Activated T-helper 1 cell treated with anti-CD3 and anti-CD28 coated beads, Interleukin-12 subunit alpha, Interleukin-12 subunit beta, Interleukin-2, Interleukin-4 antibody, amounts not matched to agents 30 ng/mL and 10 ng/mL and 1 ng/mL, durations not matched to agents 14 hours and 24 hours and 36 hours (primary cell): ENCODE results near the gene ITGB4. TPM values are rescaled to one million over a fixed set of nuclear protein-coding genes. Genes with fewer than 3 reads are reported as not detected.
A peak's percentile ranks its signal among the peaks of the same experiment; 100 is the strongest.
"Not testable (repeated sequence)": the region's sequence is repeated elsewhere in the genome, so short reads cannot be mapped to it uniquely, and the experiment has no call there.

ENCODE experiments used
- DNase-seq: peaks from one replicate; pipeline ENCODE4 v3.0.0; 2021; ENCODE audit warnings: low spot score
- H3K27ac Mint-ChIP-seq: one replicate; pipeline ENCODE4 v1.8.0; 2021; ENCODE audit warnings: mild to moderate bottlenecking, mixed read lengths
- H3K27me3 Mint-ChIP-seq: one replicate; pipeline ENCODE4 v1.8.0; 2022; ENCODE audit warnings: mild to moderate bottlenecking, moderate library complexity, mixed read lengths; ENCODE audit not compliant: insufficient read depth
- H3K36me3 Mint-ChIP-seq: one replicate; pipeline ENCODE4 v1.8.0; 2021; ENCODE audit warnings: low read depth, mixed read lengths
- H3K4me1 Mint-ChIP-seq: one replicate; pipeline ENCODE4 v1.8.0; 2021; ENCODE audit warnings: low read depth, mixed read lengths
- H3K4me3 Mint-ChIP-seq: one replicate; pipeline ENCODE4 v1.8.0; 2021; ENCODE audit warnings: mild to moderate bottlenecking, moderate library complexity, mixed read lengths
- H3K9me3 Mint-ChIP-seq: one replicate; pipeline ENCODE4 v1.8.0; 2021; ENCODE audit warnings: mixed read lengths
- intact Hi-C: fragments of 100-400 bp; cut with micrococcal nuclease; formaldehyde crosslinking; loops from one replicate; pipeline ENCODE4 v1.15.1; 2024
- total RNA-seq: library from RNA; stranded (reverse); gene quantifications from 2 replicates; pipeline ENCODE4 v1.2.3, GENCODE V29; 2022

ITGB4 gene
- total RNA-seq, 1 donor from 2014 or later: 1.4 TPM

DNA sequence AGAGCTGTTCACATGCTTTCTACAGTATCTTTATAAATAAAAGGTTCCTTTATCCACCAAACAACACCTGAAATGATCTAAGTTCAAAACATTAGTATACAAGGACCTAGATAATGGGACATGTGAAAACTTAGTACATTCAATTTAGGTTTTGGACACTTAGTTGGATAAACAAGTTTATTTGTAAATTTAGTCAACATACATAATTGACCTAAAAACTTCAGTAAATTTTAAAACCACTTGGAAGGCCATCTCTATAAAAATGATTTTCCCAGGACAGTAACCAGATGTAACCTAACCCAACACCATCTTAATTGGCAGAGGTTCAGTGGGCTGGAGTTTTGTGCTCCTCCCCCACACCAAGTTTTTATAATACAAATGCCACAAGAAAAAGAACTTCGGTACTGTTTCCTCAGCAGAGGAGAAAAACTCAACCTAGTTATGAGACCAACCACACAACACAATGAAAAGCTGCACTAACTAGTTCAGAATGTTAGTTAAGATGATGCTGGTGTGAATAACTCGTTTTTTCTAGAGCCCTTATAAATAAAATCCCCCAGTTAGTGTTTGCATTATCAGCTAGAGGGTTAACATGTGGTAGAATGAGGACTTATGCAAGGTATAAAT is 56.1 kb downstream of the ITGB4 start:
- H3K4me3 Mint-ChIP-seq: peak overlapping the region; percentile 98
- peaks cover 2% of the 10 kb centered on the region for H3K27me3 Mint-ChIP-seq
- intact Hi-C loops: loop anchor here (2.0 to 5.0 kb wide), 3 partner anchors 67 to 950 kb away; partner anchors contain the start of genes JMJD6, METTL23, TRIM65 and UNC13D
- H3K27ac Mint-ChIP-seq: peak overlapping the region; percentile 47
- peaks cover 34% of the 10 kb centered on the region for H3K4me1 Mint-ChIP-seq
- H3K9me3 Mint-ChIP-seq: no peaks in the 10 kb centered on the region
- peaks cover 42% of the 10 kb centered on the region for H3K36me3 Mint-ChIP-seq
- no peak for DNase-seq

DNA sequence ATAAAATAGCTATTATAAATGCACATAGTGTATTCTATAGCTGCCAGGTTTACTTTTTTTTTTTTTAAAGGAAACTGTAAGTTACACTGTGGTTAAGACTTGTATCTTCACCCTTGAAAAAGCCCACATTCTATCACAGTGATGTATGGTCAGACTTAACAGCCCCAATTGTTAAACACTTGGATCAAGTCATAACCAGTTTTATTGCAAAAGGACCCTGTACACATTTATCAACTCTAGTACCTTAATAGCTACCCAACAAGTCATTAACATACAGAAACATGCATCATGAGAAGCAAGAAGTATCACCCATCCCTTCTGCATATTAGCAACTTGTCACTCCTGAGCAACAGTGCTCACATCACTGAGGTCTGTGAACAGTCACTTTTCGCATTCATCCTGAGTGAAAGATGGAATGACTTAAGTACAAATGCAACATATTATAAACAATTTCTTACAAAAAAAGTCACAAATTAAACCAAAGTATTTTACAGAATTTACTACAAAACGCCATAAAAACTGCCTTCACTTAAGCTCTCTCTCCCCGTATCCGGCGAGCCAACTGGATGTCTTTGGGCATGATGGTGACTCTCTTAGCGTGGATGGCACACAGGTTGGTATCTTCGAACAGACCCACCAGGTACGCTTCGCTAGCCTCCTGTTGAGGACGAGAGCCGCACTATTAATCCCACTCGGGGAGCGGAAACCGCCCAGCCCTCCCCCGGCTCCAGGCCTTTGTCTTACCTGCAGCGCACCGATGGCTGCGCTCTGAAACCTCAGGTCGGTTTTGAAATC is 57.0 kb downstream of the ITGB4 start:
- intact Hi-C loops: loop anchor here (2.0 to 5.0 kb wide), 4 partner anchors 13 to 949 kb away; partner anchors contain the start of genes GALK1, JMJD6, METTL23 and TRIM65
- H3K36me3 Mint-ChIP-seq: peaks cover 42% of the 10 kb centered on the region
- not testable (repeated sequence) for H3K9me3 Mint-ChIP-seq

DNA sequence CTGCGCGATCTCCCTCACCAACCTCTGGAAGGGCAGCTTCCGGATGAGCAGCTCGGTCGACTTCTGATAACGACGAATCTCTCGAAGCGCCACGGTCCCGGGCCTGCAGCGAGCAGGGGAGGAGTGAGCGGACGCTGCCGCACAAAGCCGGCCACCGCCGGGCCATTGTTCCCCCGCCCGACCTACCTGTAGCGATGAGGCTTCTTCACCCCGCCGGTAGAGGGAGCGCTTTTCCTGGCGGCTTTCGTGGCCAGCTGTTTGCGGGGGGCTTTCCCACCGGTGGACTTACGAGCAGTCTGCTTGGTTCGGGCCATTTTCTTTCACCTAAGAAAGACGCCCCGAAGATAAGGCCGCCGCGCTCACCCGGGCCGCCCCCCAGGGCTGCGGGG is 57.6 kb downstream of the ITGB4 start:
- Mint-ChIP-seq H3K36me3 (peaks cover 42% of the 10 kb centered on the region), H3K9me3 (no peaks in the 10 kb centered on the region), H3K4me3 (peak overlapping the region; percentile 98), H3K27me3 (peaks cover 2% of the 10 kb centered on the region), H3K27ac (peak overlapping the region; percentile 92), H3K4me1 (peaks cover 48% of the 10 kb centered on the region)
- intact Hi-C loops: loop anchor here (1.0 to 5.0 kb wide), 6 partner anchors 14 to 948 kb away; partner anchors contain the start of genes GALK1, JMJD6, METTL23 and RECQL5
- peak; percentile 74 for DNase-seq

More for the DNA sequence above, 57.0 kb downstream of the ITGB4 start:
- H3K4me1 Mint-ChIP-seq: peaks cover 43% of the 10 kb centered on the region
- peak overlapping the region; percentile 92 for H3K27ac Mint-ChIP-seq
- peak overlapping the region; percentile 98 for H3K4me3 Mint-ChIP-seq
- not testable (repeated sequence) for DNase-seq, H3K27me3 Mint-ChIP-seq

DNA sequence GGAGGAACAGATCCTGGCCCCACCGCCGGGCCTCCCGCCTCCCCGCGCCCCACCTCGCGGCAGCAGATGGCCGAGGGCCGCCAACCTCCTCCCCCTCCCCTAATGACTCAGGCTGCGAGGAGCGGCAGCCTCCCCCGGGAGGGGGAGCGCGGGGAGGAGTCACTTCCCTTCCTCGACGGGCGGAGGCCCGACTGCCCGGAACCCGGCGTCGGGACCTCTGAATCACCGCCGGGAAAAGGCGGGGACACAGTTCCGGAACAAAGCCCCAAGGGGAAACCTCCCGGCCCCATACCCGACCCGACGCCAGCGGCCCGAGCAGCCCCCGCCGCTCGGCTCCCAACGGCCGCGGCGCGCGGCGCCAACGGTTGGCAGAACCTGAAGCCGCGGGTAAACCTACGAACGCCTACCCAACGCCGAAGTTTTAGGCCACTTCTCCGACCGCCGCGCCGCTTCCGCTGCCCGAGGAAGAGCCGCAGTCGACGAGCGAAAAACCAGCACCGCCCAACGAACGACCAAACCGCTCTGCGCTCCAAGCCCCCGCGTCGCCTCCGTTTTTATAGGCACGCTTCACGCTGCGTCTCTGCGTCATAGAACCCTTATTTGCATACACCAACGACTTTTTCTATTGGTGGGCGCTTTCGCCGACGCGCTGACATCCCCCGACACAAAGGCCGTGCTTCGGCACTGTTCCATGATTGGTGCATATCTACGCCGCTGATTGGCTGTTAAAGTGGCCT is 58.2 kb downstream of the ITGB4 start:
- H3K27me3 Mint-ChIP-seq: peaks cover 2% of the 10 kb centered on the region
- peaks cover 52% of the 10 kb centered on the region for H3K4me1 Mint-ChIP-seq
- H3K9me3 Mint-ChIP-seq: no peaks in the 10 kb centered on the region
- H3K36me3 Mint-ChIP-seq: peaks cover 41% of the 10 kb centered on the region
- intact Hi-C loops: loop anchor here (1.0 to 5.0 kb wide), 6 partner anchors 15 to 948 kb away; partner anchors contain the start of genes GALK1, JMJD6, METTL23 and RECQL5
- H3K27ac Mint-ChIP-seq: peak overlapping the region; percentile 99
- DNase-seq: peak; percentile 94
- peak overlapping the region; percentile 98 for H3K4me3 Mint-ChIP-seq

DNA sequence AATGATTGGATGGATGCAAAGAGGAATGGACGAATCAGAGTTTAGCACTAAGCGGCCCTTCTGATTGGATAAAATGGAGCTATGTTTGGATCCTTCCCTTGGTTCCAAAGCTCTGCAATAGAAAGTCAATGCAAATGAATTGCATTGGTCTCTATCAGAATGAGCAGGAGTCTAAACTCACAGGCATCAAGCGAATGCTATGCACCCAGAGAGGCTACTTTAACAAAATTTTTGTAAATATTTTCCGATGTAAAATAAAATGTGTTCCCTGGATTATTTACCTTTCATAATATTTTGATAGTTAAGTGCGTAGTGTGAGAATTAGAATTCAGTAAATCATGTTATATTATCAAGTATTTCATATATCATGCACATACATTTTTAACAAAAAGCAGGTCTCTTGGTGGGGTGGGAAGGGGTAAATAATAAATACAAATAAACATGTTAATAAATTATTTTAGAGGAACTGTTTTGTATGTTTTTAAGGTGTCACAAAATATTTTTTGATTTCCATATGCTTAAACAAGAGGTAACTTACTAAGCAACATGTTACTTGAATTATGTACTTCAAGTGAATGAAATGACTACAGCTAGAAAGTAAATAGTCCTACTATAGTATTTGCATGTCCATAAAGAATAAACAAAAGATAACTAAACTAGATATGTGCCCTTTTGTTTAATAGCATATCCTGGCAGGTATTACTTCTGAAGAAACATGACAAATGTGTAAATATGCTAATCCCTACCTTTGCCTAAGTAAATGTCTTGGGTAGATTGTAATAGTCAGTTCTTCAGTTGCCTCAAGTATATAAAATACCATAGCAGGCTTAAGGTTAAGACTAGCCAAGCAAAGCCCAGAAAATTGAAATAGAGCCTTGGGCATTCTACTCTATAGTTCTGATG is 59.0 kb downstream of the ITGB4 start:
- H3K36me3 Mint-ChIP-seq: peaks cover 39% of the 10 kb centered on the region
- peaks cover 2% of the 10 kb centered on the region for H3K27me3 Mint-ChIP-seq
- no peaks in the 10 kb centered on the region for H3K9me3 Mint-ChIP-seq
- intact Hi-C loops: loop anchor here (1.0 to 10.0 kb wide), 9 partner anchors 15 to 957 kb away; partner anchors contain the start of genes ACOX1, GALK1, JMJD6 and METTL23
- peak overlapping the region; percentile 98 for H3K4me3 Mint-ChIP-seq
- H3K4me1 Mint-ChIP-seq: peaks cover 55% of the 10 kb centered on the region
- H3K27ac Mint-ChIP-seq: peak overlapping the region; percentile 99
- DNase-seq: no peak

DNA sequence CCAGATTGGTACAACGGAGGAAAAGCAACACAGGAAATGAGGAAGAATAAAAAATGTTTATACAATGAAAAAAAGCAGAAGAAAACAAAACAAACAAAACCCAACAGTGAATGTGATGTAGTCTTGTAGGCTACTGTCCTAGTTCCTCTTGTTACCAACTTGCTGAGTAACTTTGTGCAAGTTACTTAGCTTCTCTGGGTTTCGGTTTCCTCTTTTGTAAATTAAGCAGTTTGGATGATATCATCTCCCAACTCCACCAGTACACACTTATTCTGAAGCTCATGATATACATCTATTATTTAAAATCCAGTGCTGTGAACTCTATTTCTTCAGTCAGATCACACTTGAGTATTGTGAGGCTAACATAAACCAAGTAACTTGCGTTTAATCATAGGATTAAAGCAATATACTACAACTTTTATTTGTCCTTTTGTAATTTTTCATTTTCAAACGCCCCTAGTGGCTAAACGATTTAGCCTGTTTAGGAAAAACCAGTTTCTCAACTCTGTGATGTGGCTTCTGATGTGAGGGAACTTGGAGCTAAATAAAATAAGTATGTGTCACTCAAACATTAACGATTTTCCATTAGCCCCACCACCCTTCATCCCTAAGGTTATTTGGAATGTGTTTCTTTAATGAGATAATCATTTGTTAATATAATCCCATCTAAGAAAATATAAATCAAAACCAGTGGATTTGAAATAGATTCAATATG is 62.0 kb downstream of the ITGB4 start:
- Mint-ChIP-seq H3K36me3 (peaks cover 14% of the 10 kb centered on the region), H3K27me3 (peaks cover 2% of the 10 kb centered on the region), H3K27ac (peak overlapping the region; percentile 99), H3K9me3 (no peaks in the 10 kb centered on the region), H3K4me1 (peaks cover 52% of the 10 kb centered on the region), H3K4me3 (peak overlapping the region; percentile 92)
- intact Hi-C loops: loop anchor here (5.0 to 10.0 kb wide), 2 partner anchors 412 to 954 kb away; partner anchors contain the start of genes MFSD11 and SRSF2
- DNase-seq: no peak

DNA sequence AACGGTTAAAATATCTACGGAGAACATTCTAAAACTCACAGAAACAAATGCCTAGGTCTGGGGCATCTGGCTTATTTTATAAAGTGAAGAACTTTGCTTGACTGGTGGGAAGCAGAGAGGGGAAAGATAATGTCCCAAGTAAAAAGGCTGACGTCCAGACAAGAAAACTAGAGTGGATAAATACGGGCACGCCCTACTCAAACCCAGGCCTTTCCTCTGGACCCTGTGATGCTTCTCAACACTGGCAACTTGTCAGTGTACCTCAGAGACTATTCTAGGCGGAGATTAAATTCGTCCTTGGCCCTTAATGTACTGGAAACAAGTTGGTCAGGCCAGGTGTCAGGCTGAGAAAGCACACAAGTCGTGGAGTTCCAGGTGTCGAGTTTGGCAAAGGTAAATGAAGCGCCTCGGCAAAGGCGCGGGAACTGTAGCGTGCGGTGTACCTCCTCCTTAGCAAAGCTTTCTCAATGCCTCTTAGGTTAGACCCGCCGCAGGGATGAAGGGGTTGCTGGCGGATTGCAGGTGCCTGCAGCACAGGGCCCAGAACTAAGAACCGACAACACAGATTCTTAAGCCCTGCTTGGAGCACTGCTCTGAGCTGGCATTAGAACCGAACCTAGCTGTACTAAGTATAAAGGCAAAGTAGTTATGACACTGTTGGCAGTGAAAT is 62.7 kb downstream of the ITGB4 start:
- peaks cover 47% of the 10 kb centered on the region for H3K4me1 Mint-ChIP-seq
- peak overlapping the region; percentile 99 for H3K27ac Mint-ChIP-seq
- peaks cover 2% of the 10 kb centered on the region for H3K27me3 Mint-ChIP-seq
- H3K36me3 Mint-ChIP-seq: peaks cover 7% of the 10 kb centered on the region
- peak overlapping the region; percentile 92 for H3K4me3 Mint-ChIP-seq
- DNase-seq: no peak
- H3K9me3 Mint-ChIP-seq: no peaks in the 10 kb centered on the region
- intact Hi-C loops: loop anchor here (1.0 to 10.0 kb wide), 6 partner anchors 71 to 953 kb away; partner anchors contain the start of genes ACOX1, MFSD11, SLC25A19 and SRSF2

DNA sequence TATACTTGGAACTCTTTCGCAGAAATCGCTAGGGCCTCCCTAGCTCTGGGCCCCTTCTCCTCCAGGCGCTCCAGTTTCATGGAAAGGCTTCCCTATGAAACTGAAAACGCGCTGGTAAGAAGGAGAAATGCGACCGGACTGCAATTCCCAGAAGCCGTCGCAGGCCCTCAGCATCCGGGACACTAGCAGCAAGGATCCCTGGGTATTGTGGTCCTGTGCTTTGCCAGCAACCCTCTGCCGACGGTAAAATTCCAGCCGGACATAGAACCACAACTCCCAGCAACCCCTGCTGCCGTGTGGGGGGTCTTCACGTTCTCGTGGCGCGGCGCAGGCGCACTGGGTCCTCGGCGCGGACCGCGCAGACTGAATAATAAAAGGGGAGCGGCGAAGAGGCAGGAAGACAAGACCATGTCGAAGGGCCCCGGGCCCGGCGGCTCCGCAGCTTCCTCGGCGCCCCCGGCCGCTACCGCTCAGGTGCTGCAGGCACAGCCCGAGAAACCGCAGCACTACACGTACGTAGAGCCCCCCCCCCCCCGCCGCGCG is 63.3 kb downstream of the ITGB4 start, which contains the start of gene UNK:
Gene UNK (plus strand): TSS at position 334 of the 543 bp plus-strand sequence. CDS start 75 bp downstream, at position 409.
- Mint-ChIP-seq H3K27me3 (peaks cover 2% of the 10 kb centered on the region), H3K4me1 (peaks cover 47% of the 10 kb centered on the region), H3K36me3 (peaks cover 7% of the 10 kb centered on the region), H3K4me3 (peak within 1 kb of the TSS; percentile 92), H3K9me3 (no peaks in the 10 kb centered on the region), H3K27ac (peak within 1 kb of the TSS; percentile 99)
- intact Hi-C loops: loop anchor here (1.0 to 10.0 kb wide), 7 partner anchors 43 to 953 kb away; partner anchors contain the start of genes ACOX1, MFSD11, SLC25A19 and SRSF2
- DNase-seq: peak; percentile 94

DNA sequence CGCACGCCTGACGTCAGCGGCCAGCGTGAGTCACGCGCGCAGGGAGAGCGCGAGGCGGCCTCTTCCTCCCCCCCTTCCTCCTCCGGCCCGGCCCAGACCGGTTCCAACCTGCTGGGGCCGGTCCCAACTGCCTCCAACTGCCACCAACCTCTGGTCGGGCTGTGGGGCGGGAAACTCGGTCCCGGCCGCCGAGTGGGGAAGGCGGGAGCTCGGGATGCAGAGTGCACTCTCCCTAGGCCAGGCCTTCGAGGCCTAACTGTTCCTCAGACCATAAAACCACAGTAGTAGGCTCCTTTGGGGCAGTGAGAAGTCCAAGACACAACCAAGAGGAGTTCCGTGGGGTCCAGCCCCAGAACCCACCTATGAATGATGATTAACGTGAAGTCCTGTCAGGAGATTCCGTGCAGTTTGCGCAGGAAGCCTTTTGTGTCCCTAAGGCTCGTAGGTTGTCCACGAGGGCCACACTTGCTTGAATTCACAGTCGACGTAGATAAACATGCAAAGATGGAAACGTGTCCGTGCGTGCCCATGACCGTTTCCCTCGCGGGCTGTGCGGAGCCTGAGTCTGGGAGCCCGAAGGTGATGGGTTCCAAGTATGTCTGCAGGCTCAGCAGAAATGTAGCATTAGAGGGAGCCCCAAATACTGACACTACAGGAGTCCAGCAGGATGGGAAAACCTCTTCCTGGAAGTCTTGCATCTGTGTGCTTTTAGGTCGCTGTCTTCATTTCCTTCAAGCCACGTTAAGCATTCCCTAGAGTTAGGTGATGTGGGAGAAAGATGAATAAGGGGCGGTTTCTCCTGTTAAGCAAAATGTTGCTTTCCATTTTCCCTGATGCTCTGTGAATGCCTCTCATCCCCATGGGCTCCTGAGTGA is 64.0 kb downstream of the ITGB4 start:
- H3K27ac Mint-ChIP-seq: peak overlapping the region; percentile 99
- intact Hi-C loops: loop anchor here (5.0 to 10.0 kb wide), 2 partner anchors 42 to 410 kb away; no protein-coding TSS in a partner anchor
- peaks cover 7% of the 10 kb centered on the region for H3K36me3 Mint-ChIP-seq
- DNase-seq: peak; percentile 87
- no peaks in the 10 kb centered on the region for H3K9me3 Mint-ChIP-seq
- peak overlapping the region; percentile 92 for H3K4me3 Mint-ChIP-seq
- no peaks in the 10 kb centered on the region for H3K27me3 Mint-ChIP-seq
- H3K4me1 Mint-ChIP-seq: peaks cover 40% of the 10 kb centered on the region

DNA sequence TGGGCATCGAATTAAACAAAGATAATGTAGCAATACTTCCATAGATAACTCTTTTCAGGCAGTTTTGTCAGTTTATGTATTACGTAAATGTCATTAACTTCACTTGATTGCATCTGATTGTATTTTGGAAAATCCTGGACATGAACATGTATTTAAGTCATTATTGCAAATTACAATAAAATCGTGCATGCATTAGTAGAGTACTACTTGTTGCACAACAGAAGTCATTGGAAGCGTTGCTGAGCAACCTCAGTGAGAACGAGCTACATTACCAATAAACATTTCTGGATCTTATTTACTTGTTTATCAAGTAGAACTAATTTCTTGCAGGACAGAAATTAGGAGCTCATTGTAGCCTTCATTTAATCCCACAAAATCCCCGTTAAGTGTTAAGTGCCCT is 70.0 kb downstream of the ITGB4 start:
- H3K36me3 Mint-ChIP-seq: peaks cover 12% of the 10 kb centered on the region
- H3K9me3 Mint-ChIP-seq: no peaks in the 10 kb centered on the region
- no peak overlapping the region for H3K27ac Mint-ChIP-seq
- no peak for DNase-seq
- H3K4me1 Mint-ChIP-seq: peaks cover 25% of the 10 kb centered on the region
- intact Hi-C loops: no loop called here
- no peak overlapping the region for H3K4me3 Mint-ChIP-seq
- H3K27me3 Mint-ChIP-seq: no peaks in the 10 kb centered on the region
